HG03442 (cell line): ENCODE data around the gene GLOD5.
"Not testable (repeated sequence)": the region's sequence is repeated elsewhere in the genome, so short reads cannot be mapped to it uniquely, and the experiment has no call there.

ENCODE experiments used
- ATAC-seq: cut with Tn5 transposase; IDR thresholded peaks from one replicate; pipeline ENCODE4 v1.9.1; 2021; ENCODE audit warnings: mild to moderate bottlenecking, moderate library complexity; ENCODE audit not compliant: unreplicated experiment

GLOD5 gene

DNA sequence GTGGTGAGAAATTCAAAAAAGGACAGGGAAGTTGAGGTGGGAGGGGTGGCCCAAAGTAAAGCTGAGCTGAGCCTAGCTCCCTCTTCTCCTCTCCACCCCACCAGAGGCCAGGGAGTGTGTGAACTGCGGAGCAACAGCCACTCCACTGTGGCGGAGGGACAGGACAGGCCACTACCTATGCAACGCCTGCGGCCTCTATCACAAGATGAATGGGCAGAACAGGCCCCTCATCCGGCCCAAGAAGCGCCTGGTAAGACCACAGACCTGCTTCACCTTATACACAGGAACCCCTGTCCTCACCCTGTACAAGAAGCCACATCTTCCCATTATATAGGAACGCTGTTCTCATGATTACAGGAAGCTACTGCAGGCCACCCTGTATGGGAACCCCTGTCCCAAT lies 30.7 kb downstream of the GLOD5 start:
- ATAC-seq = no peak

DNA sequence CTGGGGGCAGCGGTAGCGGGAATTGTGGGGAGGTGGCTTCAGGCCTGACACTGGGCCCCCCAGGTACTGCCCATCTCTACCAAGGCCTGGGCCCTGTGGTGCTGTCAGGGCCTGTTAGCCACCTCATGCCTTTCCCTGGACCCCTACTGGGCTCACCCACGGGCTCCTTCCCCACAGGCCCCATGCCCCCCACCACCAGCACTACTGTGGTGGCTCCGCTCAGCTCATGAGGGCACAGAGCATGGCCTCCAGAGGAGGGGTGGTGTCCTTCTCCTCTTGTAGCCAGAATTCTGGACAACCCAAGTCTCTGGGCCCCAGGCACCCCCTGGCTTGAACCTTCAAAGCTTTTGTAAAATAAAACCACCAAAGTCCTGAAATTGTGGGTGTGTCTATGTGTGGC lies 32.4 kb downstream of the GLOD5 start:
- ATAC-seq = no peak

DNA sequence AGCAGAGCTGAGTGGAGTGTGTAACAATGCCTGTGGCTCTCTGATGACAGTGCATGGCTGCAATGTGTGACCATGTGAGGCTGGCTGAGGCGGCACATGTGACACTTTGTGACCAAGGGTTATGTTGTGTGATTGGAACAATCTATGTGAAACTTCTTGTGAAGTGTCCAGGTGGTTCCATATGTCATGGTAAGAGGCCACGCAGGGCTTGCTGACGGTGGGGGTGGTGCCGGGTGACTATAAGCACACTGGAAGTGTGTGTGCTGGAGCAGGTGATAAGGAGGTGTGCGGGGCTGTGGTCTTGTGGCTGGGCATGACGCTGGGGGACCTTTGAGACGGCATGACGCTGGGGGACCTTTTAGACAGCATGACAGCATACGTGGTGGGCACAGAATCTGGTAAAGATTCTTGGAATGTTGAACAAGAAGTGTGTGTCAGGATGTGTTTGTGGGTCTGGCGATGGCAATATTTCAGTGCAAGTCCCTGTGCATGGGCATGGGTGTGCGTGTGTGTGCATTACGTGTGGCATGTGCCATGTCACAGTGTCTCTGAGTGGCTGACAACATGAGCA lies 32.9 kb downstream of the GLOD5 start:
- ATAC-seq = no peak

DNA sequence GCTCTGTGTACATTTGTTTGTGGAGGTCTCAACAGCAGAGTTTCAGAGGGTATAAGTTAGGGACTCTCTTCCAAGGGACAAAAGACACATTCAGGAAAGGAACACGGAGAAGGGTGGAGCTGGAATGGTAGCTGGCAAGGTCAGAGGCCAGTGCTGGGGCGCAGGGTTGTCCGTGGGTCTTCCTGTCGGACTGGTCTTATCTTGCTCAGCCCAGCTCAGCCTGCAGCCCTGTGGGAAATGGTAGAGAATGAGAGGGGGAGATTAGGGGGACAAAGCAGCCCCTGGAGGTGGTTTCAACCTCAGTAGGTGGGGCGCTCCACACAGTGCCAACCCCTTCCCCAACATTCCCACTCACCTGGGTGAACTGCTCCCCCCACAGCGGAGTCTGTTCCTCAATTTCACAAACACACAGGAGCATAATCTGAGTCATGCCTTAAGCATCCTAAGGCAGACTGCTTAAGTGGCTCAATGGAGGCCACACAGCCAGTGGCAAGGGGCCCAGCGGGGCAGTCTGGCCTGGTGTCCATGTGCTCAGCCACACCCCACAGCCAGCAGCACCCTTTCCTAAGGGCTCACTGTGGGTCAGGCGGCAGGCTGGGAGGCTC lies 33.5 kb downstream of the GLOD5 start:
- no peak for ATAC-seq

DNA sequence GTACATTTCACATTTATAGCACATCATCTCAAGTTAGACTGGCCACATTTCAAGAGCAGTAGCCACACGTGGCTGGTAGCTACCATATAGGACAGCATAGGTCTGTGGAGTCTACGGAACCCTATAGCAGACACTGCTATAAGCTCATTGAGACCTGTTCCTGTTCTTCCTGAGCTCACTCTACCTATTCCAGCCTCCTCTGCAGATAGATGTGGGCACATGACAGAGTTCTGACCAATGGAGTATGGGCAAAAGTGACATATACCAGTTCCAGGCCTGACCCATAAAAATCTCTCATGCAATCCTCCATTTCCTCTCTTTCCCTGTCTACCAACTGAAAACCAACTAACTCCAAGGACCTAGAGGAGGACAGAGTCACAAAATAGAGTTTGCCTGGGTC lies 36.8 kb downstream of the GLOD5 start:
- ATAC-seq = no peak

DNA sequence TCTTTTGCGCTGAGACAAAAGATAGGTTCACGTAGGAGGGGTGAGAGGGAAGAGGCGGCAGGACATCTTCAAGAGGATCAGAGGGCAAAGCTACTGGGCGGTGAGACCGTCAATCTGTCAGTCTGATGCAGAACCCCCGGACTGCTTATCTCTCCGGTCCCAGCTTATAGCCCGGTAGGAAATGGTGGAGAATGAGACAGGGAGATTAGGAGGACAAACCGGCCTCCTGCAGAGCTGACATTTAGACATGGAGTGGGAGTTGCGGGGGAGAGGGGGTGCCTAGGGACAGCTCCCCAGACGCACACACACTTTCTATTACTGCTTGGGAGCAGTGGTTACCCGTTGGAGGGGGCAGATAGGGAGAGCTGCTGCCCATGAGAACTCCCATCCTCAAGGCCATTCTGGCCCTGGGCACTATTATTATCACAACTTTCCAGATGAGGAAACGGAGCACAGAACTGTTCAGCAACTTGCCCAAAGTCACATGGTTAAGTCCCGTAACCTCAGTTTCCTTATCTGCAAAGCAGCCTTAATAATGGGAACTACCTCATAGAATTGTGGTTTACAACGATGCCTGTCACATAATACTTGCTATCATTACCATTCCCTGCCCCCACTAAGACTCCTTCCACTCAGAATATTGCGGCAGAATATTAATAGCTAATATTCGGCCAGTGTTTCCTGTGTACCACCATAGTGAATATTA lies 39.2 kb downstream of the GLOD5 start:
- no peak for ATAC-seq

DNA sequence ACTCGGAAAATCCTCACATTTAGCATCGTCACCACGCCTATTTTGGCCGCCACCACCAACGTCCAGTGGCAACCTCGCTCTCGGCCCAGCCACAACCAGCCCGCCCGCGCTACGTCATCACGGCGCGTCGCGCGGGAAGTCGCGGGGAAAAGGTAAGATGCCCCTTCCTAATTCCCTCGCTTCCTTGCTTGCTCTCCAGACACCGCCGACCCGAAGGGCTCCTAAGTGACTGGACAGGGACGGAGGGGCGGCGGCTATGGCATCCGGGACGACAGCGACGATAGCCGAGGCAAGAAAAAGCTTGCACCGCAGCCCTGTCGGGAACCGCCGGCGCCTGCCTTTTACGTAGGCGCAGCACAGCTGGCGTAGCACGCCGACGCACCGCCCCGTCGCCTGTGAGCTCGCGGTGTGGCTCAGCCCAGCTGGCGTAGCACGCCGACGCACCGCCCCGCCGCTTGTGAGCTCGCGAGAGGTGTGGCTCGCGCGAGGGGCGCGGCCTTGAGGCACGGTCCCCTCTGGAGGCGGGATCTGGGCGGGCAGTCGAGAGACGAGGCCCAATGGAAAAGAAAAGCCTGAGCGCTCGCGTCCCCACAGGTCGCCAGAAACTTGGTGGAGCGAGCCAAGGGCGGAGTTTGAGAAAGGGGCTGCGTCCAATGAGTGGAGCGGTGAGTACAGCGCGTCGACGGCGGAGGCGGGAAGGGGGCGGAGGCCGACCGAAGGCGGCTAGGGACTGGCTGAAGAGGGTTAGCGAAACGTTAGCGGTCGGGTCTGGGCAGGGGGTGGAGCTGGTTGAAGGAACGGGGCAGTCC lies 39.9 kb downstream of the GLOD5 start, which contains the start of gene HDAC6:
HDAC6 (plus strand) TSS at position 788 of the 809 bp plus-strand sequence. CDS start 626 bp downstream, outside the sequence.
- ATAC-seq = peak; percentile 85

DNA sequence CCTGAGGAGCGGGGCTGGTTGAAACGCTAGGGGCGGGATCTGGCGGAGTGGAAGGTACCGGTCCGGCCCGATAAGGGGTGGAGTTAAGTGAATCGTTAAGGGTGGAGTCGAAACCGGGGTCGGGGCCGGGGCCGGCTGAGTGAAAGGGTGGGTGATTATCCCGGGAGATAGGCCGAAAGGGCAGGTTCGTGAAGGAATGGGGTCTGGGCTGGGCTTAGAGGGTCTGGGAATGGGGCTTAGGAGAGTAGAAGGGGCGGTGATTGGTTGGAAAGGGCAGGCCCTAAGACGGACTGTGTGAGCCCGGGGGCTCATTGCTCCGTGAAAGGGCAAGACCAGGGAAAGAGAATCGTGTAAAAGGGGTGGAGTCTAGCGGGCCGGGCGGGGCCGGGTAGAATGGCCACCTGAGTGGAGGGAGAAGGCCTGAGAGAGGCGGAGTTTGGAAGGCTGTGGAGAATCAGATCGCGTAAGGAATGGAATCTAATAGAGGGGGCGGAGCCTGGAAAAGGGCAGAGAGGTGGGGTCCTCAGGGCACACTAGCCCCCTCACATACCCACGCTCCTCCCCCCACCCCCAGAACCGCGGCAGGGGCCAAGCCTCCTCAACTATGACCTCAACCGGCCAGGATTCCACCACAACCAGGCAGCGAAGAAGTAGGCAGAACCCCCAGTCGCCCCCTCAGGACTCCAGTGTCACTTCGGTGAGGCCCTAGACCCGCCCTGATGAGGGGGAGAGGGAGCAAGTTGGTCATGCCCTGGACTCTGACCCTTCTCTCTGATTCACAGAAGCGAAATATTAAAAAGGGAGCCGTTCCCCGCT lies 40.8 kb downstream of the GLOD5 start:
- peak; percentile 39 for ATAC-seq

DNA sequence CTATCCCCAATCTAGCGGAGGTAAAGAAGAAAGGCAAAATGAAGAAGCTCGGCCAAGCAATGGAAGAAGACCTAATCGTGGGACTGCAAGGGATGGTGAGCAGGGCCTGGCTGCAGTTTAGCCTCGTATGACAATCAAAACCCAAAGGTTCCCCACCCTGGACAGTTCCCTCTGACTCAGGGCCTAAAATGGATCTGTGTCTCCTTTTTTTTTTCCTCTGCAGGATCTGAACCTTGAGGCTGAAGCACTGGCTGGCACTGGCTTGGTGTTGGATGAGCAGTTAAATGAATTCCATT lies 41.3 kb downstream of the GLOD5 start:
- no peak for ATAC-seq

DNA sequence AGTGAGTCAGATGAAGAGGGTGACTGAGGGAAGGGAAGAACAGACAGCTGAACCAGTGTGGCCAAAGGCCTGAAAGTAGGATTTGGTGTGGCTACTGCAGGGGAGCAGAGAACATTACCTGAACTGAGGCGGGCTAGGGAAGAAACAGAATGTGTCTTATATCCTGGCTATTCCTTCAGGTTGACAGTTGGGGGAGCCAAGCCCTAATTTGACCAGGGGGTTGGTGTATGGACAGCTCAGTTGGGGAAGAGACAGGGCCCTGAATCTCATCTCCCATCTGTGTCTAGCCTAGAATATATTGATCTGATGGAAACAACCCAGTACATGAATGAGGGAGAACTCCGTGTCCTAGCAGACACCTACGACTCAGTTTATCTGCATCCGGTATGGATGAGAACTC lies 44.5 kb downstream of the GLOD5 start:
- no peak for ATAC-seq

DNA sequence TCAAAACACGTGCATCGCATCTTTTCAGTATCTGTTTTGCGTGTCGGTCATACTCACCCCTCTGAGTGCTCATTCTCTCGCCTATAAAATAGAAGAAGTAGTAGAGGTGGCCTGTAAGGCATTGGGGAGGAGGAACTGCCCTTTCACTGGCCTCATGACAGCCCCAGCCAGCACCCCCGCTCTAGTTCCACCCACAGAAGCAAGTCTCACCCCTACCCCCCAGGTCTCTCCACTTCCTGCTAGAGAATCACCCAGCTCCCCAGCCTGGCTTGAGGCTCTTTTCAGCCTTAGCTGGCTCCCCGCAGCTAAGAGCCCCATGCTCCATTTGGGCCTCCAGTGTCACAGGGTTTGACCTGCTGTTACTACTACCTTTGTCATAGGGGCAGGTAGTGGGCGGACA lies 52.1 kb downstream of the GLOD5 start:
- no peak for ATAC-seq

DNA sequence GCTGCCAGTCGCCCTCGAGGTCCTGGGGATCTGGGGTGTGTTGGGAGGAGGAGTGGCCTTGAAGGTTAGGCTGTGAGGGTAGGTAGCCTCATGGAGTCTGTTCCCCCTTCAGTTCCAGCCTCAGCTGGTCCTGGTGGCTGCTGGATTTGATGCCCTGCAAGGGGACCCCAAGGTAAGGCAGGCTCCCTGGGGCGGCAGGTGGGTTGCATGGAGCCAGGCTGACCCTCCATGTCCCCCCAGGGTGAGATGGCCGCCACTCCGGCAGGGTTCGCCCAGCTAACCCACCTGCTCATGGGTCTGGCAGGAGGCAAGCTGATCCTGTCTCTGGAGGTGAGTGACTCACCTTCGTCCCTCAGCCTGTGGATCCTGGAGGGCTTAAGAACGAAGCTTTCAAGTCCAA lies 53.2 kb downstream of the GLOD5 start:
- ATAC-seq = no peak

DNA sequence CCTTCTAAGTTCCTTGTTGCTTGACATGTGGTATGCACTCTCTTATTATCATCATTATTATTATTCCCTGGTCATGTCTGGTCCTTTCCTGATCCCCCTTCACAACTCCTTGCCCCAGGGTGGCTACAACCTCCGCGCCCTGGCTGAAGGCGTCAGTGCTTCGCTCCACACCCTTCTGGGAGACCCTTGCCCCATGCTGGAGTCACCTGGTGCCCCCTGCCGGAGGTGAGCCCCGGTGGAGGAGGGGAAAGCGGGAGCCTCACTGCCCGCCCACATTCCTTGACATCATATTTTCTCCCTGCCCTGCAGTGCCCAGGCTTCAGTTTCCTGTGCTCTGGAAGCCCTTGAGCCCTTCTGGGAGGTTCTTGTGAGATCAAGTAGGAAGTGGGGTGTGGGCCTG lies 53.7 kb downstream of the GLOD5 start:
- no peak for ATAC-seq

DNA sequence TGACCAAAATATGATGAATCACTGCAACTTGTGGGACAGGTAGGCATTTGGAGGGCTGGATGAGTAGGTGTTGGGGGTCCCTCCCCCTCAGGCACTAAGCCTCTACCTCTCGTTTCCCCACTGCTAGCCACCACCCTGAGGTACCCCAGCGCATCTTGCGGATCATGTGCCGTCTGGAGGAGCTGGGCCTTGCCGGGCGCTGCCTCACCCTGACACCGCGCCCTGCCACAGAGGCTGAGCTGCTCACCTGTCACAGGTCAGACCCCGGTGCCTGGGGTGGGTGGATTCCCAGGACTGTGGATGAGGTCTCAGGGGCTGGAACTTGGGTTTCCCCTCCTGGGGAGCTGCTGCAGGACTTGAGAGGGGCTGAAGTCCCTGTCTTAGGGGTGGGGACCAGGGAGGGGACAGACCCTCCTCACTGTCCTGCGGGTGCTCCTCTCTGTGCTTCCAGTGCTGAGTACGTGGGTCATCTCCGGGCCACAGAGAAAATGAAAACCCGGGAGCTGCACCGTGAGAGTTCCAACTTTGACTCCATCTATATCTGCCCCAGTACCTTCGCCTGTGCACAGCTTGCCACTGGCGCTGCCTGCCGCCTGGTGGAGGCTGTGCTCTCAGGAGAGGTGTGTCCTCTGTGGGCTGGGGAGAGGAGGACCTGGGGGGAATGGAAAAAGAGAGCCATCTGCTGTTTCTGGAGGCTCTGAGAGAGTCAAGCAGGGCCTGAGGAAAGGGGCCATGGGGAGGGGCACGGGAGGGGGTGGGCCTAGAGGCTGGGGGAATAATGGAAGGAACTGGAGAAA lies 54.7 kb downstream of the GLOD5 start:
- no peak for ATAC-seq

DNA sequence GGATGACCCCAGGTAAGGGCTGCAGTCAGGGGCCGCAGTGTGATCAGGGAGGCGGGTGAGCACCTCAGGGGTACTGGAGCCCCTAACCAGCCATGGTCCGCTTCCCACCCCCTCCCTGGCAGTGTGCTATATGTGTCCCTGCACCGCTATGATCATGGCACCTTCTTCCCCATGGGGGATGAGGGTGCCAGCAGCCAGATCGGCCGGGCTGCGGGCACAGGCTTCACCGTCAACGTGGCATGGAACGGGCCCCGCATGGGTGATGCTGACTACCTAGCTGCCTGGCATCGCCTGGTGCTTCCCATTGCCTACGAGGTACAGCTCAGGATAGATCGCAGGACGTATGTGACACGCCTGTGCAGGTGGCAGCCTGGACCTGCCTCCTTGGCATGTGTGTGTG lies 56.6 kb downstream of the GLOD5 start:
- ATAC-seq = no peak

DNA sequence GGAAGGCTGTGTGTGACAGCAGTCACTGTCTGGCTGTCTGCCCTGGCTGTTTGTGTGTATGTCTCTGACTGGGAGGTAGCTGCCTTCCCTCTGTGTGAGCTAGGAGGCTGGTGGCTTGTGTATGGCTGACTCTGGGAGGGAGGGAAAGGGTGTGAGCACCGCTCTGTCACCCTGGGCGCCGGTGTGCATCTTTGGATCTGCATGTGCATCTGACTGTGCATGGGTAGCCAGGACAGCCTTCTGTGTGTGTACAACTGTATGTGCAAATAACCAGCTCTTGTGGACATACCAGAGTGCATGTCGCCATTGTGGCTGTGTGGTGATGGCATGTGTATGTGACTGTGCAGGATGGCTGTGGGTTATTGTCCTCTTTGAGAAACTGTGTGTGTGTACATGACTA lies 57.3 kb downstream of the GLOD5 start:
- no peak for ATAC-seq

DNA sequence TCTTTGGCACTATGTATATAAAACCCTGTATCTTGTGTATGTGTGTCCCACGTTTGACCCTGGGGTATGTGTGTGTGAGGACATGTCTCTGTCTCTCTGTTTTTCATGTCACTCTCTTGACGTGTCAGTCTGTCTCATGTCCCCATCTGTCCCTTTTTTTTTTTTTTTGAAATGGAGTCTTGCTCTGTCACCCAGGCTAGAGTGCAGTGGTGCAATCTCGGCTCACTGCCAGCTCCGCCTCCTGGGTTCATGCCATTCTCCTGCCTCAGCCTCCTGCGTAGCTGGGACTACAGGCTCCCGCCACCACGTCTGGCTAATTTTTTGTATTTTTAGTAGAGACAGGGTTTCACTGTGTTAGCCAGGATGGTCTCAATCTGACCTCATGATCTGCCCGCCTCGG lies 57.8 kb downstream of the GLOD5 start:
- ATAC-seq = not testable (repeated sequence)

DNA sequence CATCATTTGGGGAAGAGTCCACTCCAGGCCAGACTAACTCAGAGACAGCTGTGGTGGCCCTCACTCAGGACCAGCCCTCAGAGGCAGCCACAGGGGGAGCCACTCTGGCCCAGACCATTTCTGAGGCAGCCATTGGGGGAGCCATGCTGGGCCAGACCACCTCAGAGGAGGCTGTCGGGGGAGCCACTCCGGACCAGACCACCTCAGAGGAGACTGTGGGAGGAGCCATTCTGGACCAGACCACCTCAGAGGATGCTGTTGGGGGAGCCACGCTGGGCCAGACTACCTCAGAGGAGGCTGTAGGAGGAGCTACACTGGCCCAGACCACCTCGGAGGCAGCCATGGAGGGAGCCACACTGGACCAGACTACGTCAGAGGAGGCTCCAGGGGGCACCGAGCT lies 61.5 kb downstream of the GLOD5 start:
- ATAC-seq = no peak
